Keratinocyte (primary cell): Measurements from ENCODE around the gene RPL41. TPM values are rescaled to one million over a fixed set of nuclear protein-coding genes. Genes with fewer than 3 reads are reported as not detected.
"Not testable (repeated sequence)": the region's sequence is repeated elsewhere in the genome, so short reads cannot be mapped to it uniquely, and the experiment has no call there.

ENCODE experiments used
- DNase-seq: peaks from one replicate; pipeline ENCODE4 v3.0.0-alpha.2; 2011; ENCODE audit warnings: low read depth, missing footprints, low spot score
- FAIRE-seq: peaks from 2 replicates; lab custom pipeline; 2011; peaks lifted over from hg19 to GRCh38; lab: Jason Lieb, UNC
- H2AFZ ChIP-seq: 2 replicates; pipeline ENCODE4 v1.6.0; 2012; ENCODE audit warnings: low read length, control low read depth, inconsistent platforms; ENCODE audit not compliant: control insufficient read depth
- H3K27ac ChIP-seq: 2 replicates; pipeline ENCODE4 v1.5.1; 2011; ENCODE audit warnings: low read length; ENCODE audit not compliant: control insufficient read depth, insufficient read depth
- H3K27me3 ChIP-seq: 3 replicates; pipeline ENCODE4 v1.6.0; 2011; ENCODE audit warnings: low read length; ENCODE audit not compliant: control insufficient read depth, insufficient read depth; ENCODE audit errors: extremely low read depth
- H3K36me3 ChIP-seq, 2 experiments: 2 replicates in 1 of 2; 3 replicates in 1 of 2; pipeline ENCODE4 v1.5.1; 2011; ENCODE audit warnings: low read length in 2 of 2, mild to moderate bottlenecking in 1 of 2; ENCODE audit not compliant: control insufficient read depth in 2 of 2, insufficient read depth in 2 of 2; ENCODE audit errors: extremely low read depth in 1 of 2
- H3K4me1 ChIP-seq: 3 replicates; pipeline ENCODE4 v1.5.1; 2011; ENCODE audit warnings: low read length; ENCODE audit not compliant: control insufficient read depth, insufficient read depth; ENCODE audit errors: extremely low read depth
- H3K4me2 ChIP-seq: 3 replicates; pipeline ENCODE4 v1.6.0; 2011; ENCODE audit warnings: low read depth, low read length; ENCODE audit not compliant: control insufficient read depth, insufficient read depth; ENCODE audit errors: extremely low read depth
- H3K4me3 ChIP-seq, 3 experiments: fragments of 200-600 bp in 1 of 3; sonication (generic) in 1 of 3; 2 replicates in 2 of 3; 3 replicates in 1 of 3; pipeline ENCODE4 v1.5.1; 2011 to 2016; ENCODE audit warnings: low read length in 3 of 3, mild to moderate bottlenecking in 3 of 3, control low read depth in 2 of 3, inconsistent platforms in 1 of 3, low read depth in 1 of 3, mixed read lengths in 1 of 3, mixed run types in 1 of 3, moderate library complexity in 1 of 3; ENCODE audit not compliant: control insufficient read depth in 2 of 3, insufficient read depth in 2 of 3; ENCODE audit errors: extremely low read depth in 1 of 3
- H3K79me2 ChIP-seq: 2 replicates; pipeline ENCODE4 v1.6.0; 2012; ENCODE audit warnings: low read length; ENCODE audit not compliant: control insufficient read depth, insufficient read depth
- H3K9ac ChIP-seq: 3 replicates; pipeline ENCODE4 v1.6.0; 2011; ENCODE audit warnings: low read length; ENCODE audit not compliant: control insufficient read depth, insufficient read depth; ENCODE audit errors: extremely low read depth
- H3K9me1 ChIP-seq: 3 replicates; pipeline ENCODE4 v1.6.0; 2011; ENCODE audit warnings: low read length; ENCODE audit not compliant: control insufficient read depth, insufficient read depth; ENCODE audit errors: extremely low read depth
- H3K9me3 ChIP-seq: 2 replicates; pipeline ENCODE4 v1.5.1; 2012; ENCODE audit warnings: low read depth, low read length; ENCODE audit not compliant: control insufficient read depth
- H4K20me1 ChIP-seq: 3 replicates; pipeline ENCODE4 v1.6.0; 2011; ENCODE audit warnings: low read length; ENCODE audit not compliant: control insufficient read depth, insufficient read depth; ENCODE audit errors: extremely low read depth
- EZH2 ChIP-seq: IDR thresholded peaks from one replicate; pipeline ENCODE4 v1.6.1; 2012; ENCODE audit warnings: inconsistent platforms, mild to moderate bottlenecking, low read length, moderate library complexity
- dilution Hi-C: fragments of 300-500 bp; cut with MboI; formaldehyde crosslinking; loops from one replicate; pipeline ENCODE4 v1.7.0; 2020; ENCODE audit warnings: low sequenced_read_pairs; ENCODE audit not compliant: extremely low pct_ligation_motif_present
- polyA plus RNA-seq, 5 experiments: library from polyadenylated mRNA; depleted of rRNA in 3 of 5; stranded (reverse) in 3 of 5; stranded (forward) in 1 of 5; unstranded in 1 of 5; fragments of >200 nt; gene quantifications; 1 replicate in 1 of 5; 2 replicates in 3 of 5; 3 replicates in 1 of 5; pipeline versions ENCODE4 v1.2.1 to v1.2.3, GENCODE V29; 2011 to 2012; ENCODE audit warnings: missing spikeins in 2 of 5, low read depth in 1 of 5, low replicate concordance in 1 of 5
- TF ChIP-seq, protein P1 (sequence below), 3 experiments: IDR thresholded peaks in 1 of 3; conservative IDR thresholded peaks in 1 of 3; optimal IDR thresholded peaks in 1 of 3; 2 replicates in 2 of 3; 3 replicates in 1 of 3; pipeline versions ENCODE3 to v1.5.1; 2011; ENCODE audit warnings: low read length in 3 of 3, mild to moderate bottlenecking in 3 of 3, moderate library complexity in 2 of 3, control low read depth in 1 of 3, inconsistent platforms in 1 of 3; ENCODE audit not compliant: insufficient read depth in 2 of 3; ENCODE audit errors: extremely low read depth in 1 of 3

Gene RPL41
- polyA plus RNA-seq, 1 donor (not counting 4 experiments of a cell fraction or from before 2014, with no cell fraction given): 10,481 TPM

- H3K4me1 ChIP-seq: peaks cover 29% of the 10 kb centered on the region
- H3K79me2 ChIP-seq: peaks cover 22% of the 10 kb centered on the region
- no peak overlapping the region for H3K4me2 ChIP-seq
- no peak for FAIRE-seq
- dilution Hi-C loops: no loop called here
- peaks cover 6% of the 10 kb centered on the region for H4K20me1 ChIP-seq
- no peak overlapping the region for H3K9ac ChIP-seq
- DNase-seq: no peak
- no peak for TF ChIP-seq EZH2
- TF ChIP-seq, protein P1, sequence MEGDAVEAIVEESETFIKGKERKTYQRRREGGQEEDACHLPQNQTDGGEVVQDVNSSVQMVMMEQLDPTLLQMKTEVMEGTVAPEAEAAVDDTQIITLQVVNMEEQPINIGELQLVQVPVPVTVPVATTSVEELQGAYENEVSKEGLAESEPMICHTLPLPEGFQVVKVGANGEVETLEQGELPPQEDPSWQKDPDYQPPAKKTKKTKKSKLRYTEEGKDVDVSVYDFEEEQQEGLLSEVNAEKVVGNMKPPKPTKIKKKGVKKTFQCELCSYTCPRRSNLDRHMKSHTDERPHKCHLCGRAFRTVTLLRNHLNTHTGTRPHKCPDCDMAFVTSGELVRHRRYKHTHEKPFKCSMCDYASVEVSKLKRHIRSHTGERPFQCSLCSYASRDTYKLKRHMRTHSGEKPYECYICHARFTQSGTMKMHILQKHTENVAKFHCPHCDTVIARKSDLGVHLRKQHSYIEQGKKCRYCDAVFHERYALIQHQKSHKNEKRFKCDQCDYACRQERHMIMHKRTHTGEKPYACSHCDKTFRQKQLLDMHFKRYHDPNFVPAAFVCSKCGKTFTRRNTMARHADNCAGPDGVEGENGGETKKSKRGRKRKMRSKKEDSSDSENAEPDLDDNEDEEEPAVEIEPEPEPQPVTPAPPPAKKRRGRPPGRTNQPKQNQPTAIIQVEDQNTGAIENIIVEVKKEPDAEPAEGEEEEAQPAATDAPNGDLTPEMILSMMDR (optimal IDR thresholded peaks at IDR 0.05 in 1 of 3, IDR thresholded peaks at IDR 0.05 in 1 of 3, conservative IDR thresholded peaks at IDR 0.05 in 1 of 3; ENCODE audit: extremely low read depth in 1 of 3, insufficient read depth in 2 of 3, low read length in 3 of 3): no peak
- H3K27ac ChIP-seq: no peak overlapping the region
- H3K9me1 ChIP-seq: no peaks in the 10 kb centered on the region
- no peak overlapping the region for H3K4me3 ChIP-seq
- no peaks in the 10 kb centered on the region for H3K27me3 ChIP-seq
- no peaks in the 10 kb centered on the region for H3K9me3 ChIP-seq
- H3K36me3 ChIP-seq: peaks cover 15 to 17% of the 10 kb centered on the region in 2 experiments
- H2AFZ ChIP-seq: no peak overlapping the region
Measured at GRCh38 chr12:56155256-56155845, 38.9 kb downstream of the RPL41 start.

- DNase-seq, dilution Hi-C loops, H3K27me3 ChIP-seq, H3K9me1 ChIP-seq, H3K27ac ChIP-seq, H3K4me3 ChIP-seq, FAIRE-seq, H3K9me3 ChIP-seq, H2AFZ ChIP-seq: not testable (repeated sequence)
- Histone ChIP-seq H4K20me1 (peaks cover 15% of the 10 kb centered on the region), H3K4me1 (peaks cover 36% of the 10 kb centered on the region), H3K79me2 (peaks cover 28% of the 10 kb centered on the region), H3K4me2 (peak overlapping the region; percentile 88), H3K9ac (peak overlapping the region; percentile 99), H3K36me3 (peaks cover 28 to 29% of the 10 kb centered on the region in 2 experiments)
Measured at GRCh38 chr12:56156464-56157200, 40.2 kb downstream of the RPL41 start.
